MM.1S (cell line): ENCODE data around the gene MAGI1.

Experiments
- DNase-seq: peaks from one replicate; pipeline ENCODE4 v3.0.0-alpha.2; 2015
- H2AFZ ChIP-seq: fragments of 300-600 bp; sonication (generic); 2 replicates; pipeline ENCODE4 v1.6.0; 2016; ENCODE audit warnings: antibody characterized with exemption, low read length
- H3F3A ChIP-seq: fragments of 300-600 bp; sonication (generic); 2 replicates; pipeline ENCODE4 v1.6.1; 2016; ENCODE audit warnings: mild to moderate bottlenecking, antibody characterized with exemption, low read length, moderate library complexity, mixed read lengths; ENCODE audit not compliant: insufficient read depth
- H3K27ac ChIP-seq: fragments of 300-600 bp; sonication (generic); 2 replicates; pipeline ENCODE4 v1.5.1; 2016; ENCODE audit warnings: mild to moderate bottlenecking, low read length
- H3K27me3 ChIP-seq: fragments of 300-600 bp; sonication (generic); replicated peaks from 2 replicates; pipeline ENCODE4 v1.6.0; 2016; ENCODE audit warnings: low read length; ENCODE audit not compliant: insufficient read depth
- H3K36me3 ChIP-seq: fragments of 300-600 bp; sonication (generic); replicated peaks from 2 replicates; pipeline ENCODE4 v1.6.1; 2016; ENCODE audit warnings: mild to moderate bottlenecking, low read length, mixed read lengths; ENCODE audit not compliant: insufficient read depth
- H3K4me1 ChIP-seq: fragments of 300-600 bp; sonication (generic); 2 replicates; pipeline ENCODE4 v1.6.1; 2016; ENCODE audit warnings: low read length, mixed read lengths
- H3K4me2 ChIP-seq: fragments of 300-600 bp; sonication (generic); 2 replicates; pipeline ENCODE4 v1.6.0; 2016; ENCODE audit warnings: low read depth, low read length
- H3K4me3 ChIP-seq: fragments of 300-600 bp; sonication (generic); 2 replicates; pipeline ENCODE4 v1.5.1; 2016; ENCODE audit warnings: low read length, mixed read lengths
- H3K79me2 ChIP-seq: fragments of 300-600 bp; sonication (generic); 2 replicates; pipeline ENCODE4 v1.6.1; 2016; ENCODE audit warnings: mixed run types, low read length, mixed read lengths
- H3K9ac ChIP-seq: fragments of 300-600 bp; sonication (generic); 2 replicates; pipeline ENCODE4 v1.6.1; 2016; ENCODE audit warnings: low read length, mixed read lengths
- H3K9me2 ChIP-seq: fragments of 300-600 bp; sonication (generic); replicated peaks from 2 replicates; pipeline ENCODE4 v1.6.1; 2016; ENCODE audit warnings: mild to moderate bottlenecking, low read length, mixed read lengths; ENCODE audit not compliant: insufficient read depth
- H3K9me3 ChIP-seq: fragments of 300-600 bp; sonication (generic); replicated peaks from 2 replicates; pipeline ENCODE4 v1.6.1; 2016; ENCODE audit warnings: mild to moderate bottlenecking, low read length, mixed read lengths; ENCODE audit not compliant: insufficient read depth
- H4K20me1 ChIP-seq: fragments of 300-600 bp; sonication (generic); 2 replicates; pipeline ENCODE4 v1.6.1; 2016; ENCODE audit warnings: mild to moderate bottlenecking, low read length, moderate library complexity, mixed read lengths; ENCODE audit not compliant: insufficient read depth
- CTCF ChIP-seq: fragments of 300-600 bp; sonication (generic); IDR thresholded peaks from 2 replicates; pipeline ENCODE4 v1.5.1; 2016; ENCODE audit warnings: antibody characterized with exemption, low read length, mixed read lengths
- EZH2 ChIP-seq: fragments of 300-600 bp; sonication (generic); optimal IDR thresholded peaks from 2 replicates; pipeline ENCODE3; 2017; ENCODE audit warnings: low read depth, mild to moderate bottlenecking, antibody characterized with exemption, low read length, mixed read lengths
- EZH2phosphoT487 ChIP-seq: fragments of 300-600 bp; sonication (generic); IDR thresholded peaks from 2 replicates; pipeline ENCODE4 v1.6.1; 2018; ENCODE audit warnings: antibody characterized with exemption, low read length

Gene MAGI1

DNA sequence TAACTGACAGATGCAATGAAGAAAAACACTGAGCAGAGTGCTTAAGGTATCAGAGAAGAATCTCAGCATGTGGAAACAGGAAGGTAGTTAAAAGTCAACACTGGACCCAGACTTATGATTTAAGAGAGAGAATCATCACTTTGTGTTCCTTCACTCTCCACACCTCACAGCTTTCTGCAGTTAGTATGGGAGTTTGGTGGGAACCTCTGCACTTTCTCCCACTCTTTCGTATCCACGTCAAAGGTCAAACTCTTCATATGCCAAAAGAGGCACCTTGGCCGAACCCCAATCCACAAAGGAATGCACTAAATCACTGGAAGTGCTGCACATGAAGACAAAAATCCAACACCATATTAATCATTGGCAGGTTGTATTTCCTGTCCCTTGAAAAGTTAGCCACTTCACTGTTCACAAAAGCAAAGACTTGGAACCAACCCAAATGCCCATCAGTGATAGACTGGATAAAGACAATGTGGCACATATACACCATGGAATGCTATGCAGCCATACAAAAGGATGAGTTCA lies 361.2 kb downstream of the MAGI1 start:
- Histone ChIP-seq H3K36me3 (no peaks in the 10 kb centered on the region), H3K9me3 (no peaks in the 10 kb centered on the region), H3K4me1 (no peaks in the 10 kb centered on the region), H4K20me1 (no peaks in the 10 kb centered on the region), H3K4me3 (no peak overlapping the region), H3K27ac (no peak overlapping the region), H3K79me2 (no peaks in the 10 kb centered on the region), H3K4me2 (no peak overlapping the region), H3K9me2 (no peaks in the 10 kb centered on the region), H2AFZ (no peak overlapping the region), H3F3A (no peaks in the 10 kb centered on the region), H3K27me3 (no peaks in the 10 kb centered on the region), H3K9ac (no peak overlapping the region)
- no peak for DNase-seq
- TF ChIP-seq EZH2phosphoT487 (no peak), EZH2 (no peak), CTCF (no peak)

GRCh38 chr3:65676580-65676979 lies 362.1 kb downstream of the MAGI1 start:
- Histone ChIP-seq H2AFZ (no peak overlapping the region), H3K27ac (no peak overlapping the region), H3K9me3 (no peaks in the 10 kb centered on the region), H4K20me1 (no peaks in the 10 kb centered on the region), H3K4me2 (no peak overlapping the region), H3K9me2 (no peaks in the 10 kb centered on the region), H3K4me1 (no peaks in the 10 kb centered on the region), H3K79me2 (no peaks in the 10 kb centered on the region), H3K27me3 (no peaks in the 10 kb centered on the region), H3K9ac (no peak overlapping the region), H3K36me3 (no peaks in the 10 kb centered on the region), H3K4me3 (no peak overlapping the region), H3F3A (no peaks in the 10 kb centered on the region)
- no peak for DNase-seq
- TF ChIP-seq EZH2phosphoT487 (no peak), CTCF (no peak), EZH2 (no peak)

DNA sequence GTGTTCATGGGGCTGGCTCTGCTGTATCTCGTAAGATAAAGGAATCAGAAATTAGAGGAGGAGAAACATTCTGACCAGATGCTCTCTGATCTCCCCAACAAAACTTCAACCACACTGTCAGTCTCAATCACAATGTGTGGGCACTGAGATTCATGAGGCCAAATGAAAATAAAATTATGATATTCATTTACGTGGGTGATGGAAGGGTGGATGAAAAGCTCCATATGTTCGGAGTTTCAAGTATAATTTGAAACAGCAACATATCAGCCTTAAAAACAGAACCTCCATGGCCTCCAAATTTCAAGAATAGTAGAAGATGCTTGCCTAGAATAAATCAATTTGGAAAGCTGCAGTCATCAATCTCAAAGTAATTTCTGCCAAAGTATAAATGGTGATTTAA lies 363.7 kb downstream of the MAGI1 start:
- Histone ChIP-seq H4K20me1 (no peaks in the 10 kb centered on the region), H3K9me2 (no peaks in the 10 kb centered on the region), H3K4me1 (no peaks in the 10 kb centered on the region), H3K9ac (no peak overlapping the region), H3F3A (no peaks in the 10 kb centered on the region), H3K36me3 (no peaks in the 10 kb centered on the region), H3K79me2 (no peaks in the 10 kb centered on the region), H3K27ac (no peak overlapping the region), H2AFZ (no peak overlapping the region), H3K4me3 (no peak overlapping the region), H3K4me2 (no peak overlapping the region), H3K9me3 (no peaks in the 10 kb centered on the region), H3K27me3 (no peaks in the 10 kb centered on the region)
- DNase-seq, result no peak
- no peak for TF ChIP-seq EZH2phosphoT487
- TF ChIP-seq EZH2, result no peak
- no peak for TF ChIP-seq CTCF
